Stimulated activated CD8-positive, alpha-beta memory T cell treated with anti-CD3 and anti-CD28 coated beads, Interleukin-7, amount 100 ng/mL, for 24 hours (primary cell): ENCODE measurements around the gene USP54.

Source experiments
- DNase-seq: peaks from one replicate; pipeline ENCODE4 v3.0.0-alpha.2; 2020; ENCODE audit warnings: low read depth

The USP54 gene

GRCh38 chr10:73467206-73467605 lies 123.9 kb downstream of the USP54 start:
- no peak for DNase-seq

GRCh38 chr10:73465978-73466726 lies 125.0 kb downstream of the USP54 start:
- DNase-seq = no peak

GRCh38 chr10:73460897-73461296 lies 130.2 kb downstream of the USP54 start:
- DNase-seq = no peak

GRCh38 chr10:73459683-73460314 lies 131.3 kb downstream of the USP54 start:
- no peak for DNase-seq

DNA sequence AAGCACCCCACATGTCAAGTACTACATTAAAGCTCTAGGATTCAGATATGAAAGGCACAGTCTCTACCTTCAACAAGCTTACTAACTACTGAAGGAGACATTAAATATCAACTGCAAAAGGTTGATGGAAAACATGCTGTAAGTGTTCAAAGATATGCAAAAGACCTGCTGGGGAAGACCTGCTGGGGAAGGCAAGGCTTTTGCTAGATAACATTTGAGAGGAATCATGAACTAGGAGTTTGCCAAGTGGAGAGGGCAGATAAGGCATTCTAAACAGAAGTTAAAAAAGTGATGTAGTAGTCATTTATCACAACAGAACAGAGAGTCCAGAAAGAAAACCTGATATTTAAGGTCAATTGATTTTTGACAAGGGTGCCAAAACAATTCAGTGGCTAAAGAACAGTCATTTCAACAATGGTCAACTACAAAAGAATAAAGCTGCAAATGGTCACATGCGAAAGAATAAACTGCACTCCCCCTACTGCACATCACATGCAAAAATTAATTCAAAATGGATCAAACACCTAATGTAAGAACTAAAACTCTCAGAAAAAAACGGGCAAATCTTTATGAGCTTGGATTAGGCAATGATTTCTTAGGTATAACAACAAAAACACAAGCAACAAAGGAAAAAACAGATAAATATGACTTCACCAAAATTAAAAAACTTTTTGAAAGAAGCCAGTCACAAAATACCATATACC lies 134.8 kb downstream of the USP54 start:
- no peak for DNase-seq

GRCh38 chr10:73449113-73449512 lies 142.0 kb downstream of the USP54 start:
- DNase-seq = no peak

GRCh38 chr10:73448384-73448783 lies 142.8 kb downstream of the USP54 start:
- DNase-seq = no peak
